GM12801 (cell line): ENCODE measurements around the gene MADD.

Source experiments
- CTCF ChIP-seq: IDR thresholded peaks from one replicate; pipeline ENCODE4 v1.5.1; 2011; ENCODE audit warnings: control low read depth; ENCODE audit not compliant: insufficient read length; ENCODE audit errors: extremely low read depth

Gene MADD

GRCh38 chr11:47347137-47347536 lies 77.2 kb downstream of the MADD start:
- no peak for TF ChIP-seq CTCF

GRCh38 chr11:47348131-47348802 lies 78.3 kb downstream of the MADD start:
- no peak for TF ChIP-seq CTCF

- no peak for TF ChIP-seq CTCF
Measured at GRCh38 chr11:47348859-47349258, 78.9 kb downstream of the MADD start.

DNA sequence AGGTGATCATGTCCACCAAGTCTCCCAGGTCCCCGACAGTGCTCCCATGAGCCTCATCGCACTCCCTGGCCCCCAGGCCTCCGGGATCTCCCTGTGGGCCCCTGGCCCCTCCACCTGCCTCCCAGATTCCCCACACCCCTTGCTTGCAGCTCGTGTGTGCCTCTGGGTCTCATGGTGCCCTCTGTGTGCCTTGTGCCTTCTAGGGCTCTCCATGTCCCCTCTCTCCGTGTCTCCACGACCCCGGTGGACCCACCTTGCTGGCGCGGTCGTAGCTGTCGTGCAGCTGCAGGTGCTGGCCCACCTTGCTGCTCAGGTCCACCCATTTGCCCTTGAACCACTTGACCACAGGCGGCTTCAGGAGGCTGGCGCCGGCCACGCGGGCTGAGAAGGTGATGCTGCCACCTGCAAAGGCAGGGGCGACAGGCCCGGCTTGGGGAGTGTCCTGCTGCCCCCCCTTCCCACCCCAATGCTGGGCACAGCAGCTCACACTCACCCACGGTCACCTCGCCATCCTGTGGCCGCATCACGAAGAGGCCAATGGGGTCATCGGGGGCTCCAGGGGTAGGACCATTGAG lies 79.7 kb downstream of the MADD start:
- TF ChIP-seq CTCF, result no peak

DNA sequence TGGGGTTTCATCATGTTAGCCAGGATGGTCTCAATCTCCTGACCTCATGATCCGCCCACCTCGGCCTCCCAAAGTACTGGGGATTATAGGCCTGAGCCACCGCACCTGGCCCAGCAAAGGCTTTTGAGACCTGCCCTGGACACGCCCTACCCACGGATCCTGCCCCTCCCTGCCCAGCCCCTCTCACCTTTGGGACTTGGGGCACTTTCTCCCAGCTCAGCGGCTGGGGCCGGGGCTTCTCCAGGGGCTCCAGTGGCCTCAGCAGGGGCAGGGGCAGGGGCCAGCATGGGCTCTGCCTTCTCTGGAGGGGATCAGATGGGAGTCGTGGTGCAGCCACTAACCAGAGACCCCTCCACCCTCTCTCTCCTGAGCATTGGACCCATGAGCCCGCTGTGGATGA lies 80.4 kb downstream of the MADD start:
- no peak for TF ChIP-seq CTCF

- TF ChIP-seq CTCF, result no peak
Measured at GRCh38 chr11:47351156-47352126, 81.5 kb downstream of the MADD start.

DNA sequence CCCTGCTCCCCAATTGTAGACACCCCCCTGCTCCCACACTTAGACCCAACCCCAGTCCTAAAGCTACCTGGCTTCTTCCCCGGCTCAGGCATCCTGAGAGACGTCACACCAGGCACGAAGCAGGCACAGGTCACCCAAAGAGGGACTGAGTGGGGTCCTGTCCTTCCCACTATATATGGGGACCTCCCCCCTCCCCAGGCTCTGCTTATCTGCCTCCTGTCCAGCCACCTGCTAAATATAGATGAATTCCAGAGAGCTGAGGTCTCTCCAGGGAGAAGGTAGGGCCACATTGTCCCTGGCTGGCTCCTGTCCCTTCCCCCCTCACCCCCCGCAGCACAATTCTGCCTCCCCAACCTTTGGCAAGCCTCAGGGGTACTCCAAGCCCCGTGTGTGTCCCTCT lies 82.6 kb downstream of the MADD start, which contains the start of gene MYBPC3:
Gene MYBPC3 (minus strand): TSS at position 147 of the 400 bp plus-strand sequence. CDS start 55 bp downstream, at position 92.
- no peak for TF ChIP-seq CTCF
